ENCODE results near the gene FBXL15. TPM values are rescaled to one million over a fixed set of nuclear protein-coding genes. Genes with fewer than 3 reads are reported as not detected.

FBXL15 gene
- total RNA-seq, 4 donors from 2014 or later, result 12.5 to 17.9 (median 13.8) TPM

DNA sequence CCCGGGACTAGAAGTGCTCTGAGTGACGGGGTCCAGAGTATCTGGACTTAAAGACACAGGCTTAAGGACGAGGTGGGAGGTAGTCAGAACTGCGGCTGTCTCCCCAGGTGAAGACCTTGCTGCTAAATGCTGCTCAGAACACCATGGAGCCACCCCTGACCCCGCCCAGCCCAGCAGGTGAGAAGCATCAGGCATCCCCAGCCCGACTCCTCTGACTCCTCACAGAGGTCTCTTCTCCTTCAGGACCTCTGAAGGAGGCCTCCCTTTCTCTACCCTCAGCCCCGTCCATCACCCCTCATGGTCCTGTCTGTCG is 19.3 kb upstream of the FBXL15 start:
- peaks cover 21% of the 10 kb centered on the region for H3K36me3 ChIP-seq
- 73% methylated on average over 8 of the region's 8 CpGs for WGBS
- DNase-seq (ENCODE audit: low spot score in 2 of 2), result no peak
- no peak overlapping the region for H3K27ac ChIP-seq
- no peaks in the 10 kb centered on the region for H3K9me3 ChIP-seq
- TF ChIP-seq CTCF (IDR thresholded peaks at IDR 0.05) (no peak), POLR2AphosphoS5 (IDR thresholded peaks at IDR 0.05) (no peak), POLR2A (IDR thresholded peaks at IDR 0.05) (no peak), EP300 (IDR thresholded peaks at IDR 0.05) (no peak)
- H3K27me3 ChIP-seq, result no peaks in the 10 kb centered on the region
- H3K4me1 ChIP-seq, result peaks cover 52% of the 10 kb centered on the region
- no peak overlapping the region for H3K4me3 ChIP-seq

- 62% methylated on average over 16 of the region's 18 CpGs for WGBS
- H3K36me3 ChIP-seq, result peaks cover 21% of the 10 kb centered on the region
Observed at GRCh38 chr10:102401735-102402511, 18.7 kb upstream of the FBXL15 start.

DNA sequence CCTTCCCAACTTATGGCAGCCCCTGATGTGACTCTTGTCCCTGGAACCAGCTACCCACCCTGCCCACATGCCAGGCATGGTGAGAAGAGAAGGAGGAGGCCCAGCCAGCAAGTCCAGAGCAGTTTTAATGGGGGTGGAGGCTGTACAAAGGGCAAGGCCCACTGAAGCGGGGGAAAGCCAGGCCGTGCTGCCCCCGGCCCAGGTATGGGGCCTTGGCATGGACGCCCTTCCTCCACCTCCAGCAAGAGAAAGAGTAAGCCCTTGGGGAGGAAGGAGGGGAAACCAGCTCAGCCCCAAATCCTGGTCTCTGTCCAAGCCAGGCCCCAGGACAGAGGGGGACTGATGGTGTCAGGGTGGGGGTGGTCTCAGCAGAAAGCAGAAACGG is 18.1 kb upstream of the FBXL15 start:
- peaks cover 40% of the 10 kb centered on the region for H3K4me1 ChIP-seq
- WGBS, result 83% methylated on average over 3 of the region's 5 CpGs
- H3K27ac ChIP-seq, result no peak overlapping the region
- H3K4me3 ChIP-seq, result no peak overlapping the region
- no peak for DNase-seq (ENCODE audit: low spot score in 2 of 2)
- no peaks in the 10 kb centered on the region for H3K9me3 ChIP-seq
- peaks cover 21% of the 10 kb centered on the region for H3K36me3 ChIP-seq
- no peak for TF ChIP-seq CTCF (IDR thresholded peaks at IDR 0.05)
- no peak for TF ChIP-seq POLR2A (IDR thresholded peaks at IDR 0.05)
- TF ChIP-seq EP300 (IDR thresholded peaks at IDR 0.05), result no peak
- TF ChIP-seq POLR2AphosphoS5 (IDR thresholded peaks at IDR 0.05), result no peak
- H3K27me3 ChIP-seq, result no peaks in the 10 kb centered on the region

More at GRCh38 chr10:102401735-102402511, 18.7 kb upstream of the FBXL15 start:
- Histone ChIP-seq H3K27ac (no peak overlapping the region), H3K27me3 (no peaks in the 10 kb centered on the region), H3K4me1 (peaks cover 46% of the 10 kb centered on the region), H3K4me3 (no peak overlapping the region), H3K9me3 (no peaks in the 10 kb centered on the region)
- TF ChIP-seq EP300 (IDR thresholded peaks at IDR 0.05) (no peak), POLR2AphosphoS5 (IDR thresholded peaks at IDR 0.05) (no peak), CTCF (IDR thresholded peaks at IDR 0.05) (no peak), POLR2A (IDR thresholded peaks at IDR 0.05) (no peak)
- DNase-seq (ENCODE audit: low spot score in 2 of 2), result peak in 1 of 2 donors; percentile 65

DNA sequence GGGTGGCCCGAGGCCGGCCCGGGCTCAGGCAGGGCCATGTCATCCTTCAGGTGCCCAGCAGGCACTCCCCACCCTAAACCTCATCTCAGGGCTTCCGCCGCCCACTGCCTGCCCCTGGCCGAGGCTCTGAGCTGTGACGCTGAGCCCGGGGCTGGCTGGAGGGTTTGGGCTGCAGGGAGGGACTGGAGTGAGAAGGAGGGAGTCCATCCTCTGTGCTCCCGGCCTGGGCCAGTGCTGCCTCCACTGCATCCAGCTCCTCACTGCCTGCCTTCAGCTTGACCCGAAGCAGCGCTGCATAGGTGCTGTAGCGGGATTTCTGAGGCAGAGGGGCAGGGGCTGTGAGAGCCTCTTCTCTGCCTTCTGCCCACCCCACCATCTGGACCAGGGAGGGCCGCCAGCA is 17.5 kb upstream of the FBXL15 start:
- peaks cover 6% of the 10 kb centered on the region for H3K27me3 ChIP-seq
- TF ChIP-seq EP300 (IDR thresholded peaks at IDR 0.05) (no peak), POLR2AphosphoS5 (IDR thresholded peaks at IDR 0.05) (no peak), POLR2A (IDR thresholded peaks at IDR 0.05) (no peak), CTCF (IDR thresholded peaks at IDR 0.05) (no peak)
- H3K4me3 ChIP-seq, result no peak overlapping the region
- 87% methylated on average over 5 of the region's 13 CpGs for WGBS
- H3K36me3 ChIP-seq, result peaks cover 21% of the 10 kb centered on the region
- H3K9me3 ChIP-seq, result no peaks in the 10 kb centered on the region
- H3K27ac ChIP-seq, result no peak overlapping the region
- no peak for DNase-seq (ENCODE audit: low spot score in 2 of 2)
- H3K4me1 ChIP-seq, result peaks cover 37% of the 10 kb centered on the region

DNA sequence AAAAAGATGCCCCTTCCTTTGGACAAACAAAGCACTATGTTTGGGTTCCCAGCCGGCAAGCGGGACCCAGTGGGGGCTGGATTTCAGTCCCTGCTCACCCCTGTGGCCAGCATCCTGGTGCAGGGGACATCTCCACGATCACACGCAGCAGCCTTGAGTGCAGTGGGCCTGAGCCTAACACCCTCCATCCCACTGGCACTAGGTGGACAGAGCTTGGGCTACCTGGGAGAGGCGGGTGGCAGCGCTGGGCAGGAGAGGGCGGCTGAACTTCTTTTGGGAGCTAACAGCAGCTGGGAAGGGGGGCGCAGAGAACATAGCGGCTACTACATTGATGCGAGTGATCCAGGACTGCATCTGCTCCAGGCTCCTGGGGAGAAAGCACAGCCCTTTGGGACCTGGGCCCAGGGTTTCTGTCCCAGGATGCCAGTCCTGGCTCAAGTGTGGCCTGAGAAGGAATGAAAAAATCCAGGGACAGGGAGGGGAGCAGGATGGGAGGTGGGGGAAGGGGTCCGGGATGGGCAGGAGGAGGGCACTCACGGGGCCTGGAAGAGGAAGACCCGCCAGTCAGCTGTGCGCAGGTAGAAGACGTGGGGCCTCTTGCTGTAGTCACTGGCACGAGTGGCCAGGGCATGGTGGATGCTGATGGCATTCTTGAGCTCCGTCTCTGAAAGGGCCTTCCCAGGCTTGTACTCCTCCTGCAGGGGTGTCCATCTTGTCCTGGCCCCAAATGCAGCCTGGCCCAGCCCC is 16.1 kb upstream of the FBXL15 start:
- no peak for TF ChIP-seq POLR2AphosphoS5 (IDR thresholded peaks at IDR 0.05)
- TF ChIP-seq EP300 (IDR thresholded peaks at IDR 0.05), result no peak
- 82% methylated on average over 16 of the region's 17 CpGs for WGBS
- DNase-seq (ENCODE audit: low spot score in 2 of 2), result no peak
- peaks cover 34% of the 10 kb centered on the region for H3K4me1 ChIP-seq
- peaks cover 19% of the 10 kb centered on the region for H3K27me3 ChIP-seq
- no peak overlapping the region for H3K27ac ChIP-seq
- no peak overlapping the region for H3K4me3 ChIP-seq
- H3K9me3 ChIP-seq, result no peaks in the 10 kb centered on the region
- peaks cover 21% of the 10 kb centered on the region for H3K36me3 ChIP-seq
